H1 (cell line): ENCODE measurements around the gene CAMK2N2. TPM values are rescaled to one million over a fixed set of nuclear protein-coding genes. Genes with fewer than 3 reads are reported as not detected.

Experiments
- CTCF ChIA-PET: fragments of 300-600 bp; sonication (Branson Sonifier 250); formaldehyde crosslinking; loops from one replicate; lab custom pipeline; 2021; ENCODE audit not compliant: partially characterized antibody; lab: Charles Lee
- POLR2A ChIA-PET: fragments of 300-600 bp; sonication (Branson Sonifier 250); formaldehyde crosslinking; loops from one replicate; lab custom pipeline; 2021; ENCODE audit warnings: inconsistent platforms; ENCODE audit not compliant: partially characterized antibody; lab: Charles Lee
- DNase-seq, 2 experiments: peaks; one replicate each; pipeline versions ENCODE4 v3.0.0 to v3.0.0-alpha.2; 2010 to 2022; ENCODE audit warnings: low spot score in 2 of 2, low read depth in 1 of 2, mixed read lengths in 1 of 2
- FAIRE-seq: peaks from 2 replicates; lab custom pipeline; 2011; peaks lifted over from hg19 to GRCh38; lab: Jason Lieb, UNC
- H2AFZ ChIP-seq: 2 replicates; pipeline ENCODE4 v1.8.1; 2012; ENCODE audit warnings: low read length, inconsistent platforms
- H2AK5ac ChIP-seq: 2 replicates; pipeline ENCODE4 v1.6.1; 2013; ENCODE audit warnings: low read depth, low read length
- H2BK120ac ChIP-seq: replicated peaks from 2 replicates; pipeline ENCODE3; 2013; ENCODE audit warnings: low read depth, low read length, inconsistent platforms
- H2BK12ac ChIP-seq: 2 replicates; pipeline ENCODE4 v1.6.1; 2013; ENCODE audit warnings: low read depth, low read length
- H2BK15ac ChIP-seq: 2 replicates; pipeline ENCODE4 v1.6.1; 2013; ENCODE audit warnings: low read length
- H2BK20ac ChIP-seq: 2 replicates; pipeline ENCODE4 v1.6.1; 2013; ENCODE audit warnings: low read length
- H2BK5ac ChIP-seq: 2 replicates; pipeline ENCODE4 v1.6.1; 2013; ENCODE audit warnings: low read depth, low read length
- H3K14ac ChIP-seq: 2 replicates; pipeline ENCODE4 v1.6.1; 2013; ENCODE audit warnings: inconsistent platforms; ENCODE audit not compliant: insufficient read length
- H3K18ac ChIP-seq: 2 replicates; pipeline ENCODE4 v1.6.1; 2013; ENCODE audit warnings: low read length; ENCODE audit errors: extremely low read depth
- H3K23ac ChIP-seq: 2 replicates; pipeline ENCODE4 v1.6.1; 2013; ENCODE audit warnings: inconsistent platforms; ENCODE audit not compliant: insufficient read length
- H3K23me2 ChIP-seq: 2 replicates; pipeline ENCODE4 v1.6.1; 2013; ENCODE audit warnings: low read depth, low read length
- H3K27ac ChIP-seq: 2 replicates; pipeline ENCODE4 v1.6.1; 2011; ENCODE audit warnings: low read depth, low read length, inconsistent platforms
- H3K27me3 ChIP-seq, 4 experiments: replicated peaks in 1 of 4; 1 replicate in 1 of 4; 2 replicates in 3 of 4; pipeline versions ENCODE4 v1.6.1 to v1.8.1; 2011 to 2013; ENCODE audit warnings: low read length in 3 of 4, mild to moderate bottlenecking in 3 of 4, inconsistent platforms in 2 of 4, mixed read lengths in 2 of 4, moderate library complexity in 1 of 4; ENCODE audit not compliant: control insufficient read depth in 3 of 4, insufficient read depth in 3 of 4; ENCODE audit errors: extremely low read depth in 1 of 4
- H3K36me3 ChIP-seq, 4 experiments: 2 replicates each; pipeline versions ENCODE4 v1.6.1 to v1.8.1; 2011 to 2013; ENCODE audit warnings: mild to moderate bottlenecking in 4 of 4, low read length in 3 of 4, moderate library complexity in 2 of 4, control low read depth in 1 of 4, inconsistent platforms in 1 of 4; ENCODE audit not compliant: insufficient read depth in 4 of 4, control insufficient read depth in 2 of 4
- H3K4ac ChIP-seq: replicated peaks from 2 replicates; pipeline ENCODE3; 2013; ENCODE audit warnings: low read length, low read depth, mixed read lengths, inconsistent platforms; ENCODE audit not compliant: insufficient read length
- H3K4me1 ChIP-seq, 4 experiments: replicated peaks in 1 of 4; 1 replicate in 1 of 4; 2 replicates in 3 of 4; pipeline versions ENCODE4 v1.6.1 to v1.8.1; 2011 to 2013; ENCODE audit warnings: low read length in 3 of 4, inconsistent platforms in 2 of 4, mixed read lengths in 1 of 4; ENCODE audit not compliant: insufficient read depth in 4 of 4, control insufficient read depth in 3 of 4
- H3K4me2 ChIP-seq, 2 experiments: 2 replicates each; pipeline versions ENCODE4 v1.6.1 to v1.8.1; 2011 to 2013; ENCODE audit warnings: low read depth in 2 of 2, low read length in 2 of 2, control low read depth in 1 of 2, inconsistent platforms in 1 of 2, mild to moderate bottlenecking in 1 of 2; ENCODE audit not compliant: insufficient read depth in 1 of 2
- H3K4me3 ChIP-seq, 4 experiments: fragments of 200-600, 300-600 bp in 1 of 4; sonication (generic), shearing (Covaris generic), sonication (Bioruptor Twin) in 1 of 4; 2 replicates each; pipeline versions ENCODE4 v1.5.1 to v1.8.1; 2011 to 2016; ENCODE audit warnings: low read length in 4 of 4, low read depth in 3 of 4, control low read depth in 2 of 4, inconsistent platforms in 2 of 4, mild to moderate bottlenecking in 2 of 4, mixed read lengths in 1 of 4, moderate library complexity in 1 of 4; ENCODE audit not compliant: insufficient read depth in 2 of 4; ENCODE audit errors: extremely low read depth in 1 of 4
- H3K56ac ChIP-seq: replicated peaks from 2 replicates; pipeline ENCODE3; 2013; ENCODE audit warnings: low read depth, mild to moderate bottlenecking, mixed read lengths, low read length, inconsistent platforms; ENCODE audit not compliant: insufficient read length
- H3K79me1 ChIP-seq: 2 replicates; pipeline ENCODE4 v1.6.1; 2013; ENCODE audit warnings: low read depth, low read length, control low read depth
- H3K79me2 ChIP-seq, 2 experiments: 2 replicates each; pipeline versions ENCODE4 v1.6.1 to v1.8.1; 2012 to 2013; ENCODE audit warnings: low read length in 2 of 2, mild to moderate bottlenecking in 2 of 2, inconsistent platforms in 1 of 2; ENCODE audit not compliant: insufficient read depth in 2 of 2, control insufficient read depth in 1 of 2
- H3K9ac ChIP-seq, 4 experiments: replicated peaks in 1 of 4; 1 replicate in 1 of 4; 2 replicates in 3 of 4; pipeline versions ENCODE4 v1.6.1 to v1.8.1; 2011 to 2013; ENCODE audit warnings: low read depth in 3 of 4, low read length in 3 of 4, control low read depth in 2 of 4, mild to moderate bottlenecking in 2 of 4, moderate library complexity in 2 of 4, inconsistent platforms in 1 of 4; ENCODE audit errors: extremely low read depth in 1 of 4
- H3K9me3 ChIP-seq, 2 experiments: 2 replicates each; pipeline versions ENCODE4 v1.6.1 to v1.8.1; 2012 to 2013; ENCODE audit warnings: mild to moderate bottlenecking in 2 of 2, moderate library complexity in 2 of 2, control low read depth in 1 of 2, inconsistent platforms in 1 of 2, low read depth in 1 of 2, low read length in 1 of 2, mixed read lengths in 1 of 2; ENCODE audit not compliant: insufficient read depth in 2 of 2
- H4K20me1 ChIP-seq, 2 experiments: replicated peaks in 1 of 2; 2 replicates each; pipeline versions ENCODE3 to v1.8.1; 2011 to 2013; ENCODE audit warnings: inconsistent platforms in 2 of 2, low read length in 2 of 2, mild to moderate bottlenecking in 1 of 2; ENCODE audit not compliant: insufficient read depth in 2 of 2, control insufficient read depth in 1 of 2
- H4K5ac ChIP-seq: 2 replicates; pipeline ENCODE4 v1.6.1; 2013; ENCODE audit warnings: low read length, low read depth, mixed read lengths, inconsistent platforms; ENCODE audit not compliant: insufficient read length
- H4K8ac ChIP-seq: 2 replicates; pipeline ENCODE4 v1.8.0; 2013; ENCODE audit warnings: mild to moderate bottlenecking, moderate library complexity, low read length, inconsistent platforms; ENCODE audit not compliant: insufficient read depth; ENCODE audit errors: extremely low read depth
- H4K91ac ChIP-seq: replicated peaks from 2 replicates; pipeline ENCODE3; 2013; ENCODE audit warnings: low read length, mixed read lengths, inconsistent platforms; ENCODE audit not compliant: insufficient read length
- RAD21 ChIP-seq, 2 experiments: IDR thresholded peaks in 1 of 2; conservative IDR thresholded peaks in 1 of 2; 2 replicates each; pipeline ENCODE4 v1.6.1; 2011; ENCODE audit warnings: low read depth in 2 of 2, low read length in 2 of 2, improper control_type of control experiment in 1 of 2, inconsistent platforms in 1 of 2, mild to moderate bottlenecking in 1 of 2, moderate library complexity in 1 of 2
- WGBS, 2 experiments: shearing (Covaris generic) in 1 of 2; methylation state at CpG; one replicate each; pipeline versions ENCODE4 v1.1.6 to v1.1.7; 2013 to 2015; ENCODE audit warnings: low lambda C conversion rate in 2 of 2, mixed read lengths in 2 of 2, inconsistent platforms in 1 of 2, low coverage in 1 of 2, missing lambda C conversion rate in 1 of 2; ENCODE audit not compliant: insufficient replicate concordance in 2 of 2, insufficient coverage in 1 of 2, insufficient read length in 1 of 2; ENCODE audit errors: extremely low coverage in 1 of 2, missing lambda C conversion rate in 1 of 2; 5-methylcytosine and 5-hydroxymethylcytosine counted together
- polyA plus RNA-seq, 7 experiments: library from polyadenylated mRNA; depleted of rRNA in 3 of 7; stranded (reverse) in 5 of 7; unstranded in 2 of 7; fragments of >200 nt in 5 of 7; fragments of 200-250 nt in 2 of 7; gene quantifications; 1 replicate in 5 of 7; 2 replicates in 1 of 7; 4 replicates in 1 of 7; pipeline versions ENCODE4 v1.2.1 to v1.2.3, GENCODE V29; 2011 to 2013; ENCODE audit warnings: missing spikeins in 2 of 7, mixed read lengths in 2 of 7
- total RNA-seq: library from RNA; stranded (reverse); fragmentation: NEBNext Ultra II Directional; extraction: Animal tissue kit (Norgen Biotek cat#: 25700); gene quantifications from 2 replicates; pipeline ENCODE4 v1.2.1, GENCODE V29; 2021

CAMK2N2 gene
- total and polyA plus RNA-seq, 2 of the 8 experiments (the other 6 are each of a cell fraction or from before 2014, with no cell fraction given) = 4.0 to 17.7 TPM

DNA sequence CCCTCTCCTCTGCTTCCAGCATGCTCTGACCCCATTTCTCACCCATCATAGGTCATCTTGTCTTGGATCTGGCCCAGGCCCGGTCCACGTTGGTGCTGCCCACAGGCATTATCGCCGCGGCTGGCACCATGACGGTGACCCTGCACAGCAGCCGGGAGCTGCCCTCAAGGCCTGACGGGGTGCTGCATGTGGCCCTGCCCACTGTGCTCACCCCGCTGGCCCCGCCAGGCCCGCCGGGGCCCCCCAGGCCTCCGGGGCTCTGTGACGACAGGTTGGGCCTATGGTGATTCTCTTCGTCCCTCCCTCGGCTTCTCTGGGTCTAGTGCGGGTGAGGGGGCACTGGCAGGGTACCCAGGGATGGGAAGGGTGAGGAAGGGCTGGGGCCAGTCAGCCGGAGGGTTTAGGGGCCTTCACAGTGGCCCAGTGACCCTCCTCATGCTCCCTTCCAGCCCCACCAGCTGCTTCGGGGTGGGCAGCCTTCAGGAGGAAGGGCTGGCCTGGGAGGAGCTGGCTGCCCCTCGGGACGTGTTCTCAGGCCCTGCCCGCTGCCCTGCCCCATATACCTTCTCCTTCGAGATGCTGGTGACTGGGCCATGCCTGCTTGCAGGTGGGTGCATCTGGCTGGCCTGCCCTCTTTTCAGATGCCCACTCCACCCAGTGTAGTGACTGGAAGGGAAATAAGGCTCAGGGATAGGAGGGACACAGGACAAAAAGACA lies 28.1 kb downstream of the CAMK2N2 start:
- Histone ChIP-seq H3K9me3 (no peaks in the 10 kb centered on the region), H3K56ac (no peak overlapping the region), H4K5ac (no peak overlapping the region), H2AK5ac (no peak overlapping the region), H3K27ac (no peak overlapping the region), H3K4me2 (no peak overlapping the region), H3K36me3 (peaks cover 0 to 8% (median 0%) of the 10 kb centered on the region in 4 experiments; a peak in 1 of 8 replicates), H3K14ac (no peak overlapping the region), H3K23ac (no peak overlapping the region), H2AFZ (no peak overlapping the region), H4K91ac (no peak overlapping the region), H3K4me1 (peaks cover 0 to 20% (median 4%) of the 10 kb centered on the region in 4 experiments; a peak in 5 of 7 replicates), H3K9ac (no peak overlapping the region), H4K8ac (no peak overlapping the region), H4K20me1 (peaks cover 4 to 7% of the 10 kb centered on the region in 2 experiments), H3K4me3 (no peak overlapping the region), H3K23me2 (peaks cover 11% of the 10 kb centered on the region; the same call in 1 of the 2 replicates), H2BK12ac (no peak overlapping the region), H2BK20ac (no peak overlapping the region), H3K79me1 (no peaks in the 10 kb centered on the region), H2BK15ac (no peak overlapping the region), H3K27me3 (peaks cover 34 to 54% (median 48%) of the 10 kb centered on the region in 4 experiments), H2BK5ac (no peak overlapping the region), H3K79me2 (no peaks in the 10 kb centered on the region), H3K4ac (no peak overlapping the region), H2BK120ac (no peak overlapping the region), H3K18ac (no peak overlapping the region)
- no peak for DNase-seq
- TF ChIP-seq RAD21 (IDR thresholded peaks at IDR 0.05 in 1 of 2, conservative IDR thresholded peaks at IDR 0.05 in 1 of 2; ENCODE audit: low read depth in 2 of 2, low read length in 2 of 2) = no peak
- ChIA-PET CTCF (interaction anchor here (1.1 to 10.3 kb wide), 6 partner anchors 7 to 104 kb away, joined by 4 to 183 read pairs (median 4); partner anchors contain the start of genes CAMK2N2, EEF1AKMT4 and FAM131A), POLR2A (interaction anchor here (1.1 to 1.8 kb wide), 3 partner anchors 7 to 38 kb away, joined by 3 to 10 read pairs (median 3); no protein-coding TSS in a partner anchor)
- FAIRE-seq = no peak
- 85% methylated on average over 21 of the region's 23 CpGs; no CpG with 5 or more reads in 1 of the 2 experiments for WGBS, 2 experiments
